Stomach (tissue), 4 donors: Measurements from ENCODE around the gene C2CD2.

Source experiments
- CTCF ChIP-seq, 7 experiments: fragments of 450-650 bp in 4 of 7; fragments of 200-600 bp in 3 of 7; sonication (generic) in 3 of 7; IDR thresholded peaks; one replicate each; pipeline ENCODE4 v1.5.1; 2016 to 2019; ENCODE audit warnings: antibody characterized with exemption in 7 of 7, control low read depth in 2 of 7, mild to moderate bottlenecking in 1 of 7
- POLR2A ChIP-seq, 4 donors: fragments of 450-650 bp; IDR thresholded peaks; one replicate each; pipeline ENCODE4 v1.6.1; 2016; ENCODE audit warnings: antibody characterized with exemption in 4 of 4, control low read depth in 2 of 4, mild to moderate bottlenecking in 1 of 4, moderate library complexity in 1 of 4
- POLR2AphosphoS5 ChIP-seq, 3 donors: sonication (generic); formaldehyde crosslinking; IDR thresholded peaks; one replicate each; pipeline ENCODE4 v1.6.1; 2016; ENCODE audit warnings: antibody characterized with exemption in 3 of 3

GRCh38 chr21:41877901-41878830 lies 75.7 kb downstream of the C2CD2 start:
- no peak for TF ChIP-seq CTCF (IDR thresholded peaks at IDR 0.05)
- peak in 1 of 3 donors; percentile 29 for TF ChIP-seq POLR2AphosphoS5 (IDR thresholded peaks at IDR 0.05)
- no peak for TF ChIP-seq POLR2A (IDR thresholded peaks at IDR 0.05)
